SK-N-SH treated with all-trans-retinoic acid at 6 μM for 48 hours (cell line): ENCODE results near the gene TUFT1.

Experiments
- ATAC-seq: fragments of 200-7000 bp; cut with Tn5 transposase; 3 replicates; pipeline ENCODE4 v1.9.1; 2020; ENCODE audit warnings: mild to moderate bottlenecking, moderate library complexity
- ARNTL ChIP-seq: fragments of 450-650 bp; formaldehyde crosslinking; IDR thresholded peaks from 2 replicates; pipeline ENCODE4 v1.5.0; 2020; ENCODE audit warnings: low read depth, mild to moderate bottlenecking, moderate library complexity, borderline replicate concordance
- CSDC2 ChIP-seq: fragments of 250-450 bp; sonication (Bioruptor Pico); IDR thresholded peaks from 2 replicates; pipeline ENCODE4 v1.5.0; 2020; ENCODE audit warnings: mild to moderate bottlenecking, moderate library complexity
- ESRRG ChIP-seq: fragments of 250-450 bp; sonication (Bioruptor Pico); IDR thresholded peaks from 2 replicates; pipeline ENCODE4 v1.6.1; 2021; ENCODE audit warnings: mild to moderate bottlenecking
- GLIS3 ChIP-seq: fragments of 250-450 bp; sonication (Bioruptor Pico); IDR thresholded peaks from 2 replicates; pipeline ENCODE4 v1.5.0; 2020; ENCODE audit warnings: mild to moderate bottlenecking, moderate library complexity
- OSR1 ChIP-seq: fragments of 250-450 bp; sonication (Bioruptor Pico); IDR thresholded peaks from 2 replicates; pipeline ENCODE4 v1.8.0; 2022; ENCODE audit warnings: moderate library complexity, mild to moderate bottlenecking, inconsistent platforms
- PPARA ChIP-seq: fragments of 250-450 bp; sonication (Bioruptor Pico); IDR thresholded peaks from 2 replicates; pipeline ENCODE4 v1.5.0; 2020; ENCODE audit warnings: mild to moderate bottlenecking, borderline replicate concordance
- RARB ChIP-seq: fragments of 250-450 bp; sonication (Bioruptor Pico); IDR thresholded peaks from 2 replicates; pipeline ENCODE4 v1.8.0; 2021; ENCODE audit warnings: mild to moderate bottlenecking, moderate library complexity
- SNAI2 ChIP-seq: fragments of 250-450 bp; sonication (Bioruptor Pico); IDR thresholded peaks from 2 replicates; pipeline ENCODE4 v1.5.0; 2020; ENCODE audit warnings: mild to moderate bottlenecking, moderate library complexity
- TCF4 ChIP-seq: fragments of 250-450 bp; sonication (Bioruptor Pico); IDR thresholded peaks from 2 replicates; pipeline ENCODE4 v1.8.0; 2021; ENCODE audit warnings: mild to moderate bottlenecking, moderate library complexity, borderline replicate concordance
- TOX ChIP-seq: fragments of 250-450 bp; sonication (Bioruptor Pico); IDR thresholded peaks from 2 replicates; pipeline ENCODE4 v1.8.0; 2021; ENCODE audit warnings: mild to moderate bottlenecking, moderate library complexity, borderline replicate concordance
- ZC3H10 ChIP-seq: fragments of 250-450 bp; sonication (Bioruptor Pico); IDR thresholded peaks from 2 replicates; pipeline ENCODE4 v1.5.1; 2021; ENCODE audit warnings: mild to moderate bottlenecking, moderate library complexity
- ZFP30 ChIP-seq: fragments of 450-650 bp; formaldehyde crosslinking; IDR thresholded peaks from 2 replicates; pipeline ENCODE4 v1.5.0; 2022; ENCODE audit warnings: mild to moderate bottlenecking, moderate library complexity
- ZNF565 ChIP-seq: fragments of 450-650 bp; formaldehyde crosslinking; conservative IDR thresholded peaks from 2 replicates; pipeline ENCODE4 v1.5.0; 2020; ENCODE audit warnings: low read depth, mild to moderate bottlenecking, moderate library complexity
- ZNF70 ChIP-seq: fragments of 450-650 bp; formaldehyde crosslinking; IDR thresholded peaks from 2 replicates; pipeline ENCODE4 v1.5.0; 2020; ENCODE audit warnings: mild to moderate bottlenecking, moderate library complexity
- ZNF8 ChIP-seq: fragments of 450-650 bp; formaldehyde crosslinking; IDR thresholded peaks from 2 replicates; pipeline ENCODE4 v1.5.0; 2020; ENCODE audit warnings: mild to moderate bottlenecking, moderate library complexity
- TF ChIP-seq, protein P1 (sequence below): fragments of 250-450 bp; sonication (Bioruptor Pico); IDR thresholded peaks from 2 replicates; pipeline ENCODE4 v1.5.1; 2020; ENCODE audit warnings: low read depth, mild to moderate bottlenecking, moderate library complexity
- TF ChIP-seq, protein P2 (sequence below): fragments of 250-450 bp; sonication (Bioruptor Pico); IDR thresholded peaks from 2 replicates; pipeline ENCODE4 v1.5.0; 2020; ENCODE audit warnings: mild to moderate bottlenecking, moderate library complexity
- TF ChIP-seq, protein P3 (sequence below): fragments of 250-450 bp; sonication (Bioruptor Pico); IDR thresholded peaks from 2 replicates; pipeline ENCODE4 v1.8.0; 2020; ENCODE audit warnings: mild to moderate bottlenecking, moderate library complexity, borderline replicate concordance

TUFT1 gene

DNA sequence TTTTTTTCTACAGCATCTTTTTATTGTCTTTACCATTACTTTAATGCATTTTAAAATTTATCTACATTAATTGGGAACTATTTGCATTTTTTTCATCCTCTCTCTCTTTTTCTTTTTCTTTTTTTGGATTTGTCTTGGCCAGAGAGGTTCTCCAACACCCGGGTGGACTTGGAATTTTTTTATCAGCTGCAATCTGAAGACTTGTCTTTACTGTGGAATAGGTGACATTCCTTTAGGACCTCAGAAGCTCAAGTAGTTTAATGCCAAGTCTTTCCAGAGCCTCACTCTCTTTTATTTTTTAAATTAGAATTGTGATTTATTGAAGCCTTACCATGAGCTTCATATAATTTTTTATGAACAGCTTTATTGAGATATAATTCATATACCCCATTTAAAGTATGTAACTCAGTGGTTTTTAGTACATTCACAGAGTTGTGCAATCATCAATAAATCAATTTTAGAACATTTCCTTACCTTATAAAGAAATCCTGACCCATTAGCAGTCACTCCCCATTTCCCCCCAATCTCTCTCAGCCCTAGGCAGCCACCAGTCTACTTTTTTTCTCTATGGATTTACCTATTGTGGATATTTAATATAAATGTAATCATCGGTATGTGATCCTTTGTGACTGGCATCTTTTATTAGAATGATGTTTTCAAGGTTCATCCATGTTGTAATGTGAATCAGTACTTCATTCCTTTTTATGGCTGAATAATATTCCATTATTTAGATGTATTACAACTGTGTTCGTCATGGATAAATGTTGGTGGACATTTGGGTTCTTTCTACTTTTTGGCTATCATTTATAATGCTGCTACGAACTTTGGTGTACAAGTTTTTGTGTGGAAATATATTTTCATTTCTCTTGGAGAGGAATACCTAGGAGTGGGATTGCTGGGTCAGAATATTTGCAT lies 6.2 kb downstream of the TUFT1 start (continued):
- no peak for TF ChIP-seq CSDC2 (CRISPR knock-in tag)
- no peak for TF ChIP-seq RARB (CRISPR knock-in tag)
- TF ChIP-seq OSR1 (CRISPR knock-in tag): no peak
- TF ChIP-seq ZNF565: no peak
- no peak for TF ChIP-seq ZNF8 (CRISPR knock-in tag)
- no peak for TF ChIP-seq PPARA (CRISPR knock-in tag)
- no peak for TF ChIP-seq SNAI2
- TF ChIP-seq, protein P1, sequence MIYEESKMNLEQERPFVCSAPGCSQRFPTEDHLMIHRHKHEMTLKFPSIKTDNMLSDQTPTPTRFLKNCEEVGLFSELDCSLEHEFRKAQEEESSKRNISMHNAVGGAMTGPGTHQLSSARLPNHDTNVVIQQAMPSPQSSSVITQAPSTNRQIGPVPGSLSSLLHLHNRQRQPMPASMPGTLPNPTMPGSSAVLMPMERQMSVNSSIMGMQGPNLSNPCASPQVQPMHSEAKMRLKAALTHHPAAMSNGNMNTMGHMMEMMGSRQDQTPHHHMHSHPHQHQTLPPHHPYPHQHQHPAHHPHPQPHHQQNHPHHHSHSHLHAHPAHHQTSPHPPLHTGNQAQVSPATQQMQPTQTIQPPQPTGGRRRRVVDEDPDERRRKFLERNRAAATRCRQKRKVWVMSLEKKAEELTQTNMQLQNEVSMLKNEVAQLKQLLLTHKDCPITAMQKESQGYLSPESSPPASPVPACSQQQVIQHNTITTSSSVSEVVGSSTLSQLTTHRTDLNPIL (CRISPR knock-in tag): no peak
- no peak for TF ChIP-seq TCF4 (CRISPR knock-in tag)
- no peak for TF ChIP-seq GLIS3 (CRISPR knock-in tag)
- no peak for TF ChIP-seq TOX (CRISPR knock-in tag)

DNA sequence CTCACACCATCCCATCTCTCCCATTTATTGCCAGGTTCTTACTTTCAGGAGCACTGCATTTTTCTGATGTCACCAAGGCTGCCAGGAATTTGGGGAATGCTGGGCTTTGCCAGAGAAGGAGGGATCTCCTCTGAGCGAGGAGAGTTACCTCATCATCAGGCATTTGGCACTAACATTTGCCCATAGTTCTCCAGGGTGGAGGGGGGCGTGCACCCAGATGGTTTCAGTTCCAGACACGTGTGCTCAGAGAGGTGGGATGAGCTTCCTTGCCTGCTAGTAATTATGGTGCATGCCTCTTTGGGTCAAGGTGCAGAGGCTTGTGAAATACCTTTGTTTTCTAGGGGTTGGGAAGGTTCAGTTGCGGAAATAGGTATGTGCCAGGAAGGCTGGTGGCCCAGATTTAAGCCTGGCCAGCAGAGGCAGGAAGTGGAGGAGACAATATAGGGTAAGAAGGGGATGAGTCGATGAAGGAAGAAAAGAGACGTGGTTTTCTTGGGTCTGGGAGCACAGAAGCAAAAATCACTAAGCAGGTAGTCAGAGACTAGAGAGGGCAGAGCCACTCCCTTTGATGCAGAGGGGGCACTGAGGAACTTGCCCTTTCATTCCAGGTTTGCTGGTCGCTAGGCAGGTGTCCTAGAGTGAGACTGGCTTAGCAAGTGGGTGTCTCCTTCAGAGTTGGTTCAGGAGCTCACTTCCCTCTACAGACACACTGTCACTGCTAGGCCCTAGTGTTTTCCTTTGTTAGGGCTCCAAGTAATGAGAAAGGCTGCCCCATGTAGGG lies 7.2 kb downstream of the TUFT1 start:
- ATAC-seq: peak; percentile 82
- TF ChIP-seq RARB (CRISPR knock-in tag) (no peak), TOX (CRISPR knock-in tag) (no peak; the same call in 1 of the 2 replicates), OSR1 (CRISPR knock-in tag) (no peak), PPARA (CRISPR knock-in tag) (no peak), ZNF565 (no peak), ESRRG (CRISPR knock-in tag) (no peak), ARNTL (CRISPR knock-in tag) (no peak), TCF4 (CRISPR knock-in tag) (no peak), SNAI2 (no peak), ZC3H10 (no peak), GLIS3 (CRISPR knock-in tag) (no peak), ZFP30 (CRISPR knock-in tag) (no peak)
- TF ChIP-seq, protein P1 (CRISPR knock-in tag): no peak
- TF ChIP-seq, protein P2, sequence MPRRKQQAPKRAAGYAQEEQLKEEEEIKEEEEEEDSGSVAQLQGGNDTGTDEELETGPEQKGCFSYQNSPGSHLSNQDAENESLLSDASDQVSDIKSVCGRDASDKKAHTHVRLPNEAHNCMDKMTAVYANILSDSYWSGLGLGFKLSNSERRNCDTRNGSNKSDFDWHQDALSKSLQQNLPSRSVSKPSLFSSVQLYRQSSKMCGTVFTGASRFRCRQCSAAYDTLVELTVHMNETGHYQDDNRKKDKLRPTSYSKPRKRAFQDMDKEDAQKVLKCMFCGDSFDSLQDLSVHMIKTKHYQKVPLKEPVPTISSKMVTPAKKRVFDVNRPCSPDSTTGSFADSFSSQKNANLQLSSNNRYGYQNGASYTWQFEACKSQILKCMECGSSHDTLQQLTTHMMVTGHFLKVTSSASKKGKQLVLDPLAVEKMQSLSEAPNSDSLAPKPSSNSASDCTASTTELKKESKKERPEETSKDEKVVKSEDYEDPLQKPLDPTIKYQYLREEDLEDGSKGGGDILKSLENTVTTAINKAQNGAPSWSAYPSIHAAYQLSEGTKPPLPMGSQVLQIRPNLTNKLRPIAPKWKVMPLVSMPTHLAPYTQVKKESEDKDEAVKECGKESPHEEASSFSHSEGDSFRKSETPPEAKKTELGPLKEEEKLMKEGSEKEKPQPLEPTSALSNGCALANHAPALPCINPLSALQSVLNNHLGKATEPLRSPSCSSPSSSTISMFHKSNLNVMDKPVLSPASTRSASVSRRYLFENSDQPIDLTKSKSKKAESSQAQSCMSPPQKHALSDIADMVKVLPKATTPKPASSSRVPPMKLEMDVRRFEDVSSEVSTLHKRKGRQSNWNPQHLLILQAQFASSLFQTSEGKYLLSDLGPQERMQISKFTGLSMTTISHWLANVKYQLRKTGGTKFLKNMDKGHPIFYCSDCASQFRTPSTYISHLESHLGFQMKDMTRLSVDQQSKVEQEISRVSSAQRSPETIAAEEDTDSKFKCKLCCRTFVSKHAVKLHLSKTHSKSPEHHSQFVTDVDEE (CRISPR knock-in tag): no peak
- TF ChIP-seq, protein P3, sequence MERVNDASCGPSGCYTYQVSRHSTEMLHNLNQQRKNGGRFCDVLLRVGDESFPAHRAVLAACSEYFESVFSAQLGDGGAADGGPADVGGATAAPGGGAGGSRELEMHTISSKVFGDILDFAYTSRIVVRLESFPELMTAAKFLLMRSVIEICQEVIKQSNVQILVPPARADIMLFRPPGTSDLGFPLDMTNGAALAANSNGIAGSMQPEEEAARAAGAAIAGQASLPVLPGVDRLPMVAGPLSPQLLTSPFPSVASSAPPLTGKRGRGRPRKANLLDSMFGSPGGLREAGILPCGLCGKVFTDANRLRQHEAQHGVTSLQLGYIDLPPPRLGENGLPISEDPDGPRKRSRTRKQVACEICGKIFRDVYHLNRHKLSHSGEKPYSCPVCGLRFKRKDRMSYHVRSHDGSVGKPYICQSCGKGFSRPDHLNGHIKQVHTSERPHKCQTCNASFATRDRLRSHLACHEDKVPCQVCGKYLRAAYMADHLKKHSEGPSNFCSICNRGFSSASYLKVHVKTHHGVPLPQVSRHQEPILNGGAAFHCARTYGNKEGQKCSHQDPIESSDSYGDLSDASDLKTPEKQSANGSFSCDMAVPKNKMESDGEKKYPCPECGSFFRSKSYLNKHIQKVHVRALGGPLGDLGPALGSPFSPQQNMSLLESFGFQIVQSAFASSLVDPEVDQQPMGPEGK (CRISPR knock-in tag): no peak
- TF ChIP-seq, all 23 proteins: peak for 0

DNA sequence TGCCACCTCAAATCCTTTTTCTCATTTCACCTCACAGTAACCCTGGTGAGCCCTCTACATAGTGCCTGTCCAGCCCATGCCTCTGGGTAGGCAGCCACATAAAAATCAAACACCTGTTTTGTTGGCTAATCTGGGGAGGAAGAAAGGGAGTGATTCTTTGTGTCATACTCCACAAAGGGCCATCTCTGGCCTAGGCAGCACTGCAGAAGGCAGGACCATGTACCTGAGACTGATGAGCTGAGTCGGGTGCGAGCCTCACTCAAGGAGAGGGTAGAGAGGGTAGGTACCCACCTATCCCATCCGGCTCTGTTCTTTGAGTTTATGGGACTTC lies 7.8 kb downstream of the TUFT1 start:
- TF ChIP-seq ZC3H10: no peak
- TF ChIP-seq OSR1 (CRISPR knock-in tag): no peak
- no peak for TF ChIP-seq ZNF565
- no peak for TF ChIP-seq CSDC2 (CRISPR knock-in tag)
- no peak for TF ChIP-seq TCF4 (CRISPR knock-in tag)
- no peak for TF ChIP-seq ZNF70 (CRISPR knock-in tag)
- no peak for TF ChIP-seq SNAI2
- TF ChIP-seq, protein P2 (CRISPR knock-in tag): no peak
- TF ChIP-seq, all 23 proteins: peak for 0
- ATAC-seq: no peak
